Muscle of arm (tissue), 12 donors: ENCODE measurements around the gene GRAP. TPM values are rescaled to one million over a fixed set of nuclear protein-coding genes. Genes with fewer than 3 reads are reported as not detected.
"Not testable (repeated sequence)": the region's sequence is repeated elsewhere in the genome, so short reads cannot be mapped to it uniquely, and the experiment has no call there.

Experiments
- DNase-seq: peaks from one replicate; pipeline ENCODE4 v3.0.0-alpha.2; 2013
- polyA plus RNA-seq, 12 donors: library from polyadenylated mRNA; unstranded; fragments of 120-200 nt; gene quantifications; one replicate each; pipeline ENCODE4 v1.2.1, GENCODE V29; 2013; ENCODE audit not compliant: insufficient read length in 12 of 12

The GRAP gene
- polyA plus RNA-seq, 12 donors, result 2.1 to 5.0 (median 2.4) TPM; not detected in 2

- DNase-seq, result not testable (repeated sequence)
Observed at GRCh38 chr17:19044643-19045042, 2.1 kb downstream of the GRAP start.

DNA sequence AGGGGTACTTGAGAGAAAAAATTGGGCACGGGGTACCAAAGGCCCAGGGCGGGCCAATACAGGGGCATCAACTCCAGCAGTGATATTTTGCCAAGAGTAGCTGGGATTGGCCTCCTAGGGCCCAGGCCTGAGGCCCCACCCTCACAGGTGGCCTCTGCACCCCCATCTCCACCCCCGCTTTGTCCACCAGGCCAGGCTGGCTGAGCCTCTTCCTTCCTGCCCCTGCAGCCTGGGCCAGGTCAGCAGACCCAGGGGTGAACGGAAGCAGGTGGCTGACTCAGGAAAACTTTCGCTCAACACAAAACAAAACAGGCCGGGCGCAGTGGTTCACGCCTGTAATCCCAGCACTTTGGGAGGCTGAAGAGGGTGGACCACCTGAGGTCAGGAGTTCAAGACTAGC lies 3.7 kb downstream of the GRAP start:
- not testable (repeated sequence) for DNase-seq

DNA sequence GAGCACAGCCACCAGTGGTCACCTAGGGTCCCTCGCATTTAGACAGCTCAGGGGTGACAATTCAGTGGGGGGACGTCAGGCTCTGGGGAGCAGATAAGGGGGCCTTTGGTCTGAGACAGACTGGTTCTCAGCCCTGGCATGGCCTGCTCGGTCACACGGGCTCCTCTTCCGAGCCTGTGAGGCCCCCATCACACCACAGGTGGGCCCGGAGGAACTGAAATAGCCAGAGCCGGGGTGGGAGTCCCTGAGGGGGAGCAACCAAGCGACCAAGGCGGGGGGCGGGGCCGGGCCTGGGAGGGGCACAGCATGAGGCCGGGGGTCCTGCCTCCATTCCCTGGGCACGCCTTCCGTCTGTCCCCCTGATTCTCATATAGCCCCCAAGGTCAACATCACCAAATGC lies 4.4 kb downstream of the GRAP start:
- not testable (repeated sequence) for DNase-seq

GRCh38 chr17:19041871-19042270 lies 4.9 kb downstream of the GRAP start:
- not testable (repeated sequence) for DNase-seq

- DNase-seq, result not testable (repeated sequence)
Observed at GRCh38 chr17:19040350-19040749, 6.4 kb downstream of the GRAP start.

DNA sequence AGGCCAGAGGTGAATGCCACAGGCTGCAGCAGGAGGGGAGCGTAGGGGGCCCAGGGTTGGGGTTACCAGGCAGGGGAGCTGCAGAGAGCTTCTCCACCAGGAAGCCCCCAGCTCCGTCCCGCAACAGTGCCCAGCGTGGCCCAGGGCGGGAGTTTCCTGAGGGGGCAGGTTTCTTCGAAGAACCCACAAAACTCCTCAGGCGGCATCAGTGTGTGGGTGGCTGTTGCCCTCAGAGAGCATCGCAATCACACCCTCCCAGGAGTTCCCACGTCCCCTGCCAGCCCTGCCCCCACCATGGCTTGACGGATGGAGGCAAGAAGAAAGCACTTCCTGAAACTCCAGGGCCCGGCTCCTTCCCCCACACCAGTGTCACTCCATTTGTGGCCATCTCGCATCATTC lies 8.0 kb downstream of the GRAP start:
- not testable (repeated sequence) for DNase-seq

DNA sequence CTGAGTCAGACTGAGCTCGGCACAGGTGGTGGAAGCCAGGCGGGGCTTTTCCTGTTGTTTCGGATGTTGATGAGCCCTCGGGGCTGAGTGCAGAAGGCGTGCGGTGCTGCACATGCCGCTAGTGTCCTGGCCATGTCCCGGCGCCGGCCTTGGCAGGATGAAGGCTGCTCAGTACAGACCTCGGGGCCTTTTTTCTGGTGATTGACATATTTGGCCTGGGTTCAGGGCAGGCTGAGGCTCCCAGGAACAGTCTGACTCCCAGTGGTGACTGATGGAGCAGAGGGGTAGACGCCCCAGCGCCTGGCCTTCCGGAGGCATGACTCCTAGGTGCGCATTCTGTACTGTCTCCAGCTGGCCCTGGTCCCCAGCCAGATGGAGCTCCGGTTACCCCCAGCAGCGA lies 8.8 kb downstream of the GRAP start:
- DNase-seq, result not testable (repeated sequence)

GRCh38 chr17:19037547-19037946 lies 9.2 kb downstream of the GRAP start:
- DNase-seq, result not testable (repeated sequence)

DNA sequence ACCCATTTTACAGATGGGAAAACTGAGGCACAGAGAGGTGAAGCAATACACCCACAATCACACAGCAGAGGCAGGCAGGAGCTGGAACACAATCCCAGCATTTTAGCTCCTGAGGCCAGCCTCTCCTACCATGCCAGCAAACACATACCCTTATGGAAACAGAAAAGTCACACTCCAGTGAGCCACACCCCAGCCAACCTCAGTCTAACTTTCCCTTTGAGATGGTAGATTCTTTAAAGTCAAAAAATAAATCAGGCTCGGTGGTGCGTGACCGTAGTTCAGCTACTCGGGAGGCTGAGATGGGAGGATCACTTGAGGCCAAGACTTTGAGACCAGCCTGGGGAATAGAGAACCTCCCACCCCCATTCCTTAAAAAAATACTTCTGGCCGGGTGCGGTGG lies 10.6 kb downstream of the GRAP start:
- DNase-seq, result not testable (repeated sequence)

GRCh38 chr17:19032377-19032988 lies 14.3 kb downstream of the GRAP start:
- not testable (repeated sequence) for DNase-seq

DNA sequence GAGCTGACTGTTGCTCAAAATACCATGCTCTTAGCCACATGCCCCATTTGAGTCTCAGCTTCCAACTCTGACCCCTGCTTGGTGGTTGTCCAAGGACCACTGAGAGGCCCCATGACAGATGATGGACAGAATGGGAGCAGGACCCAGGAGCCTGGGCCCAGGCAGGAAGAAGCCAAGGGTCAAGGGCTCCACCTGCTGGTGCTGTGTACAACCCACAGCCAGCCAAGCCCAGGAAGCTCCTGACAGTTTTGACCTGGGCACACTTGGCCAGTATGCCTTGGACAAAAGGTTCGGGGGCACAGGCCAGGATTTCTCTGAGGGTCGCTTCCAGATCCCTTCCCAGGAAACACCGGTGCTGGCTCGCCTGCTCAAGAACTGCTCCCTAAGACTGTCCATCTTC lies 15.0 kb downstream of the GRAP start:
- DNase-seq, result not testable (repeated sequence)

DNA sequence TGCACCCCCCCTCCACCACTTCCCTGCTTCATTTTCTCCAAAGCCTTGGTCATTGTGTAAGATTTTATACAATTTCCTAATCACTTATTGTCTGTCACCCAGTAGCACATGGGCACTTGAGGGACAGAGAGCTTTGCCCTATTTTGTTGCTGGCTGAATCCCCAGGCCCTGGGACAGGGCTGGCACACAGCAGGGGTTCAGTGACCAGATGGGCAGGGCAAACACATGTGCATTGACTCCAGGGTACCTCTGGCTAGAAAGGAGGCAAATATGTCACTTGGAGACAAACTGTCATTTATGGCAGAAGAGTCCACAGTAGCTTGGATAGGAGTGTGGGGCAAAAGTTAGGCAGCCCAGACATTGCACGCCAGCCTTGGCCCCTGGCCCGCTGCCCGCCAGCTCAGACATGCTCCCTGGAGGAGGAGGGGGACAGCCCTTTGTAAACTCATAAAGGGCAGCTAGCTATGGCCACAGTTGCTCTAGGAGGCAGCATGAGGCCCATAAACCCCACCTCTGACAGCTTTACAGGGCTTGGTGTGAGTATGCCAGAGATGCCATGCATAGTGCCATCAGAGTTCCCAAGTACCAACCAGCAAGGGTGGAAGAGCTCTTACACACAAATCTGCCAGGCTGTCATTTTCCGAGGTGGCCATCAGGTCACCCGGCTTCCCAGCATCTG lies 15.8 kb downstream of the GRAP start:
- not testable (repeated sequence) for DNase-seq

DNA sequence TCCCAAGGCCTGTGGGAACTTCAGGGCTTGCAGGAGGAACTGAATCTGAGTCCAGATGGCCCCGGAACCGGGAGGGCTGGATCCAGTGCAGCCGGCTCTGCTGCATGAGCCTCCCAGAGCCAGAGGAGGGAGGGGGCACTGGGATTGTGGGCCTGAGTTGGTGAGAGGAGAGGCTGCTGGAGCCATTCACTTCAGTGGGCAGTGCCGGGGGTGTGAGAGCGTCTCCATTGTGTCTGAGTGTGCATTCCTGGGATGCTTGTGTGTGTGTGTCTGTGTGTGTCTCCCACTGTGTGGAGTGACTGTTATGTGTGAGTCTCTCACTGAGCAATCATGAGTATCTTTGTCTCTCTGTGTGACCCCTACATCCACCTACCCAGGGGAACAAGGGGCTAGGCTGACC lies 17.0 kb downstream of the GRAP start:
- DNase-seq, result not testable (repeated sequence)

DNA sequence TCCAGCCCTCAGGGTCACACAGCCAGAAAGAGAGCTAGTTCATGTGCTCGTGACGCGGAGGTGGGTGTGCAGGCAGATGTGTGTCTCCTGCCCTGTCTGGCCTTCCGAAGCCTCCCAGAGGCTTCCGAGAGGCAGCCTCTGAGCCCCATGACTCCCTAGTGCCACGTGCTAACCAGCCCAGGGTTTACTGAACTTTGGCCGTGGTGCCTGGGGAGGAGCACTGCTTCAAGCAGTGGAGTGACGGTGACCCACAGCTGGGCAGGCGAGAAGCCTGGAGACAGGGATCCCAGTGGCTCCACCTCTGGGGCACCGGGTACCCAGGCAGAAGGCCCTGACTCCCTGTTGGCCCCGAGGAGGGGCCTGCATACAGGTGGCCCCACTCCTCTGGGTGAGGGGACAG lies 18.1 kb downstream of the GRAP start:
- not testable (repeated sequence) for DNase-seq

DNA sequence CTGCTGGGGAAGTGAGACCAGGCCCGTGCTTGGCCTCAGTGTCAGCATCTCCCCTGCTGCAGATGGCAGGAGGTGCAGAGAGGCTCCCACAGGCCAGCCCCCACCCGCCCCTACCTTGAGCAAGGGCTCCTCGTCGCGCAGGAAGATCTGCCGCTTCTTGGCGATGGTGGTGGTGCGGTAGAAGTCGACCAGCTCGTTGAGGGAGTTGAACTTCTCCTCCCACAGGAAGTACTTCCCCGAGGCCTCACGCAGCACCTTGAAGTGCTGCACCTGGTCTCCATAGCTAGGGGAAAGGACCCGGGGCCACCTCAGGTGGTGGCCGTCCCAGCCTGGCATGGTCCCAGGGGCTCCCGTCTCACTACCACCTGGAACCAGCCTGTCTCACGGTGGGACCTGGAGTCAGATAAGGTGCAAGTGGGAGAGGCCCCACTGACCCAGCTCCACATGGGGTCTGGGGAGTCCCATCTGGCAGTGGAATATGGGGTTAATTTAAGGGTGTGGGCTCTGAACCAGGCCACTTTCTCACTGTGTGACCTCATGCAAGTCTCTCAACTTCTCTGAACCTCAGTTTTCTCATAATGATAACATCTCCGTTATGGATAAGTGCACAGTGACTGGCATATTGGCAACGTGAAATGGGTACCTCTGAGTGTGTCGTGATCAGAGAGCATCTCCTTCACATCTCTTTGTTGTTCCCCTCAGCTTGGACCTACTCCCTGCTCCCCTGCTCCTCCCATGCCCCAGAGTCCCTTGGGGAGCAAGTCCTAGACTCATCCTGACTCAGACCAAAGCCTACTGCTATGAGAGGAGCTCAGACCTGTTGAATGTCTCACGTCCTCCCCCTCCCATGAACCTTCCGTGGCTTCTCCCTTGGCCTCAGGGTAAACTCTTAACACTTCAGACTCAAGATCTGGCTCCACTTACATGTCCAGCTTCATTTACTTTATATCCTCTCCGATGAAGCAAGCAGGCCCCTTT lies 22.4 kb downstream of the GRAP start:
- DNase-seq, result no peak

DNA sequence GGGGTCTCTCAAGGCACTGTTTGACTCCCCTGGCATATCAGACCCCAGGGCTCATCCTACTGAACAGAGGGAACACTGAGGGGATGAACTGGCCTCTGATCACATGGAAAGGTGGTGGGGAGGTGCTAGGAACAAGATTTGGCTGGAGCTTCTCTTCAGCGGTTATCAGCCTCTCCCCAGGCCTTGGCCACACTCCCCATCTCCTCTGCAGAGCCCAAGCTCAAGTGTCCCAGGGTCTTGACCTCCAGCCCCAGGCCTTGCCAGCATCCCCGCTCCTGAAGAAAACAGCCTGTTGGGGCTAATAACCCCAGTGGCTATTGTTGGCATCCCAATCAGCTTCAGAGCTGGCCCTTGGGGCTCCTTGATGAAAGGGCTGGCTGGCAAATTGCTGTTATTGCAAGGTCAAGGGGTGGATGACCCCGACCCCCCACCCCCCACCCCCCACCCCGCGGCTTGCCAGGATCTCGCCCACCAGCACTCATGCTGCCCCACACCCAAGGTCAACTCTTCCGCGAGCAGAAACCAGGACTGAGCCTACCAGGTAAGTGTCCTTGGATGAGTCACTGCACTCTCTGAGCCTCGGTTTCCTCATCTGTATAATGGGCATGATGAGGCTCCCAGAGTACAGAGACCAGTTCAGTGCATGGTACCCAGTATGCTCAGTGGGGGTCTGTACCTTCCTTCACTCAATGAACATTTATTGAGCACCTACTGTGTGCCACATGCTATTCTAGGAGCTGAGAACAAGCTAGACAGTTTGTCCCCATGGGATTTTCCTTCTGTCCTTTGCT lies 23.4 kb downstream of the GRAP start:
- no peak for DNase-seq

- no peak for DNase-seq
Observed at GRCh38 chr17:19022747-19023146, 24.0 kb downstream of the GRAP start.

GRCh38 chr17:19022128-19022527 lies 24.6 kb downstream of the GRAP start:
- DNase-seq, result no peak

DNA sequence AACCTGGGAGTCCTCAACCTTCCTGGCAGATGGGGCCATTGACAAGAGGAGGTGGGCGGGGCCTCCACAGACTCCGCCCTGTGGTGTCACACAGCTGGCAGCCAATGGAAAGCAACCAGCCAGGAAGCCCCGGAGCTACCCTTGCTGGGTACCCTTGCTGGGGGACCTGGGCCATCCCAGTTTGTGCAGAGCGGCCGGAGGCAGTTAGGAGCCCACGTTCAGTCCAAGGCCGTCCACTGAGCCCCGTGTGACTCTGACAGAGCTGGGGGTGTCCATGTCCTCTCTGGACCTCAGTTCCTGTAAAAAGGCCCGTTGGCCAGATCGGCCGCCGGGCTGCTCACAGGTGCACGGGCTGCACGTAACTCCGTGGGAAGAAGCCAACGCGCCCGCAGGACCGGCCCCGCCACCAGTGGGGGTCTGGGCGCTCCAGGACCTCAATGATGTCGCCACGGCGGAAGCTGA lies 25.1 kb downstream of the GRAP start:
- no peak for DNase-seq

DNA sequence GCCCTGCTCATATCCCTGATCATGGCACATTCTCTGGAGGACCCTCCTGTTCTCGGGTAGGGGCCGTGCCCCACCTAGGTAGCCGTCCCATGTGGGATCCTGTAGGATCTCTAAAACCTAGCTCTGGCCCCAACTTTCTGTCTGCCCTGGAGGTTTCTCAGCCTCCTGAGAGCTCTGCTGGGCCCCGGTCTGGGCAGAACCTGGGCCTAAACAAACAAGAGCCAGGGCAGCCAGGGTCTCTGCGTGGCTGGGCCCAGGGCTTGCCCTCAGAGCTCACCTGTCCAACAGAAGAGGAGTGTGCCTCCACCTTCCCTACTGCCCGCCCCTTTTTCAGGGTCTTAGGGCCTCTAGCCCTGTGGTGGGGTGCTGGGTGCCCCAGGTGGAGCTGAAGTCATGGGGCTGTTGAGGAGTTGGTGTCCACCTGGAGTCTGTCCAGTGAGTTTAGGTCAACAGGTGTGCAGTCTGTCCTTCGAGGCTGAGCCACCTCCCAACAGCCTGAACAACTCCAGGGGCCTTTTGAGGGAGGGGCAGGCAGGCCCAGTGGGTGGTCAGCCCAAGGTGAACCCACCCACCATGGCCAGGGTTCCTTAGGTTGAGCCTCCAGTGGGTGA lies 25.6 kb downstream of the GRAP start:
- not testable (repeated sequence) for DNase-seq

GRCh38 chr17:19020016-19020415 lies 26.7 kb downstream of the GRAP start:
- DNase-seq, result no peak
